Measurements from ENCODE around the gene WDR55. TPM values are rescaled to one million over a fixed set of nuclear protein-coding genes. Genes with fewer than 3 reads are reported as not detected.
A peak's percentile ranks its signal among the peaks of the same experiment; 100 is the strongest.
"Not testable (repeated sequence)": the region's sequence is repeated elsewhere in the genome, so short reads cannot be mapped to it uniquely, and the experiment has no call there.

The WDR55 gene
- total RNA-seq, 1 donor from 2014 or later = 28.8 TPM

- Histone ChIP-seq H3K79me2 (ENCODE audit: insufficient read depth, low read length) (no peaks in the 10 kb centered on the region), H3K4me2 (ENCODE audit: low read length) (peak overlapping the region; percentile 35), H3K36me3 (ENCODE audit: insufficient read depth, low read length) (peaks cover 10% of the 10 kb centered on the region), H3K9me3 (ENCODE audit: insufficient read depth, low read depth, low read length) (no peaks in the 10 kb centered on the region), H2AFZ (ENCODE audit: low read depth, low read length) (no peak overlapping the region), H3K27ac (ENCODE audit: low read depth, low read length) (no peak overlapping the region), H3K4me1 (ENCODE audit: insufficient read depth, low read length) (no peaks in the 10 kb centered on the region), H3K4me3 (ENCODE audit: insufficient read depth, low read depth, low read length) (no peak overlapping the region), H3K9ac (ENCODE audit: low read length) (no peak overlapping the region), H4K20me1 (ENCODE audit: insufficient read depth, low read length) (no peaks in the 10 kb centered on the region), H3K27me3 (ENCODE audit: insufficient read depth, low read length) (no peaks in the 10 kb centered on the region)
- no peak overlapping the region for H3K27ac Mint-ChIP-seq (ENCODE audit: unreplicated experiment)
- no peaks in the 10 kb centered on the region for H3K9me3 Mint-ChIP-seq (ENCODE audit: unreplicated experiment)
- FAIRE-seq (no peak), DNase-seq (ENCODE audit: low read depth) (no peak)
- H3K27me3 Mint-ChIP-seq (ENCODE audit: low read depth, unreplicated experiment) = no peaks in the 10 kb centered on the region
- H3K36me3 Mint-ChIP-seq (ENCODE audit: low read depth, unreplicated experiment) = peaks cover 7% of the 10 kb centered on the region
- no peaks in the 10 kb centered on the region for H3K4me1 Mint-ChIP-seq (ENCODE audit: low read depth, unreplicated experiment)
- no peak for TF ChIP-seq CTCF (IDR thresholded peaks at IDR 0.05; ENCODE audit: insufficient read depth, low read depth, low read length)
- TF ChIP-seq EZH2 (IDR thresholded peaks at IDR 0.05; ENCODE audit: insufficient read depth, low read length) = no peak
- no peak overlapping the region for H3K4me3 Mint-ChIP-seq (ENCODE audit: unreplicated experiment)
These were observed 47.1 kb downstream of the WDR55 start for GRCh38 chr5:140711794-140712193.

GRCh38 chr5:140713562-140714094, 48.9 kb downstream of the WDR55 start:
- Histone ChIP-seq H3K4me3 (ENCODE audit: insufficient read depth, low read depth, low read length) (no peak overlapping the region), H3K9ac (ENCODE audit: low read length) (no peak overlapping the region), H3K4me2 (ENCODE audit: low read length) (no peak overlapping the region), H3K27ac (ENCODE audit: low read depth, low read length) (no peak overlapping the region), H3K27me3 (ENCODE audit: insufficient read depth, low read length) (no peaks in the 10 kb centered on the region), H3K9me3 (ENCODE audit: insufficient read depth, low read depth, low read length) (no peaks in the 10 kb centered on the region), H4K20me1 (ENCODE audit: insufficient read depth, low read length) (no peaks in the 10 kb centered on the region), H3K4me1 (ENCODE audit: insufficient read depth, low read length) (peaks cover 4% of the 10 kb centered on the region), H2AFZ (ENCODE audit: low read depth, low read length) (no peak overlapping the region), H3K36me3 (ENCODE audit: insufficient read depth, low read length) (no peaks in the 10 kb centered on the region), H3K79me2 (ENCODE audit: insufficient read depth, low read length) (no peaks in the 10 kb centered on the region)
- Mint-ChIP-seq H3K27me3 (ENCODE audit: low read depth, unreplicated experiment) (no peaks in the 10 kb centered on the region), H3K9me3 (ENCODE audit: unreplicated experiment) (peaks cover 2% of the 10 kb centered on the region), H3K4me3 (ENCODE audit: unreplicated experiment) (no peak overlapping the region), H3K36me3 (ENCODE audit: low read depth, unreplicated experiment) (no peaks in the 10 kb centered on the region), H3K27ac (ENCODE audit: unreplicated experiment) (no peak overlapping the region), H3K4me1 (ENCODE audit: low read depth, unreplicated experiment) (peaks cover 3% of the 10 kb centered on the region)
- TF ChIP-seq CTCF (IDR thresholded peaks at IDR 0.05; ENCODE audit: insufficient read depth, low read depth, low read length) (no peak), EZH2 (IDR thresholded peaks at IDR 0.05; ENCODE audit: insufficient read depth, low read length) (no peak)
- DNase-seq (ENCODE audit: low read depth) (no peak), FAIRE-seq (no peak)

GRCh38 chr5:140716238-140716637, 51.5 kb downstream of the WDR55 start:
- H3K4me3 Mint-ChIP-seq (ENCODE audit: unreplicated experiment); H3K27me3 ChIP-seq (ENCODE audit: insufficient read depth, low read length); H3K4me2 ChIP-seq (ENCODE audit: low read length); H3K27ac ChIP-seq (ENCODE audit: low read depth, low read length); H3K9me3 Mint-ChIP-seq (ENCODE audit: unreplicated experiment); H3K4me3 ChIP-seq (ENCODE audit: insufficient read depth, low read depth, low read length); H3K36me3 Mint-ChIP-seq (ENCODE audit: low read depth, unreplicated experiment); H3K9me3 ChIP-seq (ENCODE audit: insufficient read depth, low read depth, low read length); H3K4me1 Mint-ChIP-seq (ENCODE audit: low read depth, unreplicated experiment); H2AFZ ChIP-seq (ENCODE audit: low read depth, low read length); H3K4me1 ChIP-seq (ENCODE audit: insufficient read depth, low read length); H3K36me3 ChIP-seq (ENCODE audit: insufficient read depth, low read length); H4K20me1 ChIP-seq (ENCODE audit: insufficient read depth, low read length); H3K79me2 ChIP-seq (ENCODE audit: insufficient read depth, low read length); H3K27ac Mint-ChIP-seq (ENCODE audit: unreplicated experiment); H3K27me3 Mint-ChIP-seq (ENCODE audit: low read depth, unreplicated experiment); H3K9ac ChIP-seq (ENCODE audit: low read length); DNase-seq (ENCODE audit: low read depth); FAIRE-seq: not testable (repeated sequence)

Data from astrocyte (in vitro differentiated cells and primary cell).